Body of pancreas (tissue), 4 donors: ENCODE data around the gene GLYATL3.

Source experiments
- POLR2A ChIP-seq, 3 donors: fragments of 450-650 bp; IDR thresholded peaks; one replicate each; pipeline ENCODE4 v1.6.1; 2016; ENCODE audit warnings: antibody characterized with exemption in 3 of 3, mild to moderate bottlenecking in 2 of 3
- TF ChIP-seq, protein P1 (sequence below), 7 experiments: fragments of 450-650 bp in 4 of 7; fragments of 200-600 bp in 3 of 7; sonication (generic) in 3 of 7; IDR thresholded peaks; one replicate each; pipeline ENCODE4 v1.5.1; 2016 to 2019; ENCODE audit warnings: antibody characterized with exemption in 7 of 7

DNA sequence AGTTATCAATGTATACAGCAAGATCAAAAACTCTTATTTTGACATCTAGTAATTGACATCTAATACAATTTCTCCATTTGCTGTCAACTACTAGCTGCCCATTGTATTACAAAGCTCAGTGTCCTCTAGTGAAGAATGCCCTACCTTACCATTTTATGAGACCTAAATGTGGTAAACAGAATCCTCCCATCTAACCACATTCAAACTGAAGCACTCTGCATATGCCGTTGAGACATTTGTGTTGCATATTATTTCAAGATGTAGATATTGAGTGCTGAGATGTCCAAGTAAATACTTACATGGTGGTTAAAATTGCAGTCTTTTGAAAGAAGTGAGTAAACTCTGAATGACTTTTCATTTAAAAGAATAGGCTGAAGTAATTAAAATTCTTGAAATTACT, 597 bp upstream of the GLYATL3 start:
- no peak for TF ChIP-seq POLR2A (IDR thresholded peaks at IDR 0.05)
- TF ChIP-seq, protein P1, sequence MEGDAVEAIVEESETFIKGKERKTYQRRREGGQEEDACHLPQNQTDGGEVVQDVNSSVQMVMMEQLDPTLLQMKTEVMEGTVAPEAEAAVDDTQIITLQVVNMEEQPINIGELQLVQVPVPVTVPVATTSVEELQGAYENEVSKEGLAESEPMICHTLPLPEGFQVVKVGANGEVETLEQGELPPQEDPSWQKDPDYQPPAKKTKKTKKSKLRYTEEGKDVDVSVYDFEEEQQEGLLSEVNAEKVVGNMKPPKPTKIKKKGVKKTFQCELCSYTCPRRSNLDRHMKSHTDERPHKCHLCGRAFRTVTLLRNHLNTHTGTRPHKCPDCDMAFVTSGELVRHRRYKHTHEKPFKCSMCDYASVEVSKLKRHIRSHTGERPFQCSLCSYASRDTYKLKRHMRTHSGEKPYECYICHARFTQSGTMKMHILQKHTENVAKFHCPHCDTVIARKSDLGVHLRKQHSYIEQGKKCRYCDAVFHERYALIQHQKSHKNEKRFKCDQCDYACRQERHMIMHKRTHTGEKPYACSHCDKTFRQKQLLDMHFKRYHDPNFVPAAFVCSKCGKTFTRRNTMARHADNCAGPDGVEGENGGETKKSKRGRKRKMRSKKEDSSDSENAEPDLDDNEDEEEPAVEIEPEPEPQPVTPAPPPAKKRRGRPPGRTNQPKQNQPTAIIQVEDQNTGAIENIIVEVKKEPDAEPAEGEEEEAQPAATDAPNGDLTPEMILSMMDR (IDR thresholded peaks at IDR 0.05) = no peak
